DOHH2 (cell line): ENCODE measurements around the gene DCUN1D3.

ENCODE experiments used
- H3F3A ChIP-seq: fragments of 200-600 bp; sonication (generic), shearing (Covaris generic); 2 replicates; pipeline ENCODE4 v1.6.0; 2016; ENCODE audit warnings: antibody characterized with exemption, mild to moderate bottlenecking; ENCODE audit not compliant: control insufficient read depth, insufficient read depth
- H3K27ac ChIP-seq: fragments of 200-600 bp; sonication (generic); 2 replicates; pipeline ENCODE4 v1.5.1; 2014; ENCODE audit warnings: low read depth, mild to moderate bottlenecking, low read length, moderate library complexity
- H3K27me3 ChIP-seq: fragments of 200-600 bp; sonication (generic); 2 replicates; pipeline ENCODE4 v1.6.1; 2014; ENCODE audit warnings: mild to moderate bottlenecking, low read length, mixed read lengths; ENCODE audit not compliant: control insufficient read depth
- H3K36me3 ChIP-seq: fragments of 200-600 bp; sonication (generic); 2 replicates; pipeline ENCODE4 v1.6.1; 2014; ENCODE audit warnings: mild to moderate bottlenecking, low read length, moderate library complexity, mixed read lengths; ENCODE audit not compliant: control insufficient read depth
- H3K4me1 ChIP-seq: fragments of 200-600 bp; sonication (generic); 2 replicates; pipeline ENCODE4 v1.6.1; 2014; ENCODE audit warnings: mild to moderate bottlenecking, low read length, mixed read lengths; ENCODE audit not compliant: control insufficient read depth
- H3K4me2 ChIP-seq: fragments of 200-600 bp; sonication (generic); 2 replicates; pipeline ENCODE4 v1.6.0; 2014; ENCODE audit warnings: mild to moderate bottlenecking, low read length, moderate library complexity
- H3K4me3 ChIP-seq: fragments of 200-600 bp; sonication (generic); 2 replicates; pipeline ENCODE4 v1.5.1; 2014; ENCODE audit warnings: mild to moderate bottlenecking, low read length, mixed read lengths
- H3K79me2 ChIP-seq: fragments of 200-600 bp; sonication (generic); 2 replicates; pipeline ENCODE4 v1.6.1; 2014; ENCODE audit warnings: mild to moderate bottlenecking, low read length, mixed read lengths; ENCODE audit not compliant: control insufficient read depth
- H3K9me2 ChIP-seq: fragments of 200-600 bp; sonication (generic); replicated peaks from 2 replicates; pipeline ENCODE4 v1.6.1; 2014; ENCODE audit warnings: mild to moderate bottlenecking, low read length, mixed read lengths; ENCODE audit not compliant: control insufficient read depth
- H3K9me3 ChIP-seq: fragments of 200-600 bp; sonication (generic); 2 replicates; pipeline ENCODE4 v1.6.1; 2014; ENCODE audit warnings: antibody characterized with exemption, low read length, mixed read lengths; ENCODE audit not compliant: control insufficient read depth, insufficient read depth
- H4K20me1 ChIP-seq: fragments of 200-600 bp; sonication (generic); 2 replicates; pipeline ENCODE4 v1.6.0; 2014; ENCODE audit warnings: low read depth, mild to moderate bottlenecking, antibody characterized with exemption, low read length, moderate library complexity; ENCODE audit not compliant: control insufficient read depth, insufficient read depth
- EZH2phosphoT487 ChIP-seq: fragments of 200-600 bp; sonication (generic); IDR thresholded peaks from 2 replicates; pipeline ENCODE4 v1.6.1; 2017; ENCODE audit warnings: borderline replicate concordance, mild to moderate bottlenecking, antibody characterized with exemption, low read length, moderate library complexity, mixed read lengths
- TF ChIP-seq, protein P1 (sequence below): fragments of 200-600 bp; sonication (generic); IDR thresholded peaks from one replicate; pipeline ENCODE4 v1.5.1; 2014; ENCODE audit warnings: antibody characterized with exemption, mild to moderate bottlenecking, low read depth, low read length; ENCODE audit not compliant: poor library complexity, severe bottlenecking

DCUN1D3 gene

DNA sequence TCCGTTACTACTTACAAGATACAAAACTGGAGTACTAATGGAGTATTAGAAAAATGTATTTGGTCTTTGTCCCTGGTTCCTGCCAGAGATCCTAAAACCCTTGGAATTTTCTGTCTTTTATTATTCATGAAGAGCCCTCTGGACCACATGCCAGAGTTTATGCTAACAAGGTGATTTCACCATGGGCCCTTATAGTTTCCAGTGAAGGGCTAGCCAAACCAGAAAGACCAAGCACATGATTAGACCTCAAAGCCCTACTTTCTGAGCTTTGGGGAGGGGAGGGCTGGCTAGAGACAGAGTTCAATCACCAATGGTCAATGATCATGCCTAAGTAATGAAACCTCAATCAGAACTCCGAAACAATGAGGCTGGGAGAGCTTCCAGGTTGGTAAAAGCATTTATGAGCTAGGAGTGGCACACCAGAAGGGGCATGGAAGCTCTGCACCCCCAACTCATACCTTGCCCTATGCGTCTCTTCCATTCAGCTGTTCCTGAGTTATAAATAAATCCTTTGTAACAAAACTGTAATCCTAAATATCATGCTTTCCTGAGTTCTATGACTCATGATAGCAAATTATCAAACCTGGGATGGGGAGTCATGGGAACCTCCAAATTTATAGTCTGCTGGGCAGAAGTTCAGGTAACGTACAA lies 10.4 kb downstream of the DCUN1D3 start:
- no peaks in the 10 kb centered on the region for H3K9me2 ChIP-seq
- H3K4me1 ChIP-seq: no peaks in the 10 kb centered on the region
- H3K4me2 ChIP-seq: no peak overlapping the region
- H4K20me1 ChIP-seq: no peaks in the 10 kb centered on the region
- no peaks in the 10 kb centered on the region; the same call in 1 of the 2 replicates for H3K79me2 ChIP-seq
- no peaks in the 10 kb centered on the region for H3K27me3 ChIP-seq
- H3K36me3 ChIP-seq: no peaks in the 10 kb centered on the region
- H3K27ac ChIP-seq: no peak overlapping the region
- H3K4me3 ChIP-seq: no peak overlapping the region
- TF ChIP-seq, protein P1, sequence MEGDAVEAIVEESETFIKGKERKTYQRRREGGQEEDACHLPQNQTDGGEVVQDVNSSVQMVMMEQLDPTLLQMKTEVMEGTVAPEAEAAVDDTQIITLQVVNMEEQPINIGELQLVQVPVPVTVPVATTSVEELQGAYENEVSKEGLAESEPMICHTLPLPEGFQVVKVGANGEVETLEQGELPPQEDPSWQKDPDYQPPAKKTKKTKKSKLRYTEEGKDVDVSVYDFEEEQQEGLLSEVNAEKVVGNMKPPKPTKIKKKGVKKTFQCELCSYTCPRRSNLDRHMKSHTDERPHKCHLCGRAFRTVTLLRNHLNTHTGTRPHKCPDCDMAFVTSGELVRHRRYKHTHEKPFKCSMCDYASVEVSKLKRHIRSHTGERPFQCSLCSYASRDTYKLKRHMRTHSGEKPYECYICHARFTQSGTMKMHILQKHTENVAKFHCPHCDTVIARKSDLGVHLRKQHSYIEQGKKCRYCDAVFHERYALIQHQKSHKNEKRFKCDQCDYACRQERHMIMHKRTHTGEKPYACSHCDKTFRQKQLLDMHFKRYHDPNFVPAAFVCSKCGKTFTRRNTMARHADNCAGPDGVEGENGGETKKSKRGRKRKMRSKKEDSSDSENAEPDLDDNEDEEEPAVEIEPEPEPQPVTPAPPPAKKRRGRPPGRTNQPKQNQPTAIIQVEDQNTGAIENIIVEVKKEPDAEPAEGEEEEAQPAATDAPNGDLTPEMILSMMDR: no peak
- TF ChIP-seq EZH2phosphoT487: no peak
- H3F3A ChIP-seq: no peaks in the 10 kb centered on the region
- no peaks in the 10 kb centered on the region for H3K9me3 ChIP-seq

DNA sequence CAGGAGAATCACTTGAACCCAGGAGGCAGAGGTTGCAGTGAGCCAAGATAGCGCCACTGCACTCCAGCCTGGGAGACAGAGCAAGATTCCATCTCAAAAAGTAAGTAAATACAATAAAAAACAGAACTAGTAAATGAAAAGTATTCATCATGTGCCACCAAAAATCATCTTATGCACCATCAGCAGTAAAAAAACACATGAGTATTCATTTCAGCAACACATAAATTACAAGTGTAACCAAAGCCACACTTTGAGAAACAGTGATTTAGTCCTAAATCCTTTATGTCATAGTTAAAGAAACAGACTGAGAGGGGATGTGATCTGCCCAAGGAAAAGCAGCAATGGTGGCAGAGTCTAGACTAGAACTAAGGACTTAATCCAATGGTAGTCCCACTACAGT lies 13.0 kb downstream of the DCUN1D3 start:
- Histone ChIP-seq H3K9me2 (no peaks in the 10 kb centered on the region), H3K79me2 (no peaks in the 10 kb centered on the region; the same call in 1 of the 2 replicates), H3K4me3 (no peak overlapping the region), H3K4me2 (no peak overlapping the region), H3K4me1 (peaks cover 12% of the 10 kb centered on the region), H3K36me3 (no peaks in the 10 kb centered on the region), H3F3A (no peaks in the 10 kb centered on the region), H3K9me3 (no peaks in the 10 kb centered on the region), H3K27me3 (no peaks in the 10 kb centered on the region), H4K20me1 (no peaks in the 10 kb centered on the region), H3K27ac (no peak overlapping the region)
- no peak for TF ChIP-seq EZH2phosphoT487
- TF ChIP-seq, protein P1: no peak

DNA sequence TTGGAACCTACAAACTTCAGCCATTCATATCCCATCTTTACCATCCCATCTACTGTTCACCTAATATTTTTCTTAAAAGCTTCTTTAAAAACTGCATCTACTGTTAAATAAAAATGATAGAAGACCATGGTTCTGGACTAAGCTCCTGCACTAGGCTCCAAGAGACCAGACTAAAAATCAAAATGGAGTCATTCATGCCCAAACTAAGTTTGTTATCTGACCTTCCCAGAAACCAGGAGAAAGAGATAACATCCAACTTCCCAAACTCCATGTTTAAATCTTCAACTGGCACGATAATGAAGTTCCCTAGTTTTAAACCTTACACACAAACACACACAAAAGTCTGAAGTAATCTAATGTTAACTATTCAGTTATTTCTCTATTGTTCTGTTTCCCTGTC lies 13.8 kb downstream of the DCUN1D3 start:
- Histone ChIP-seq H4K20me1 (no peaks in the 10 kb centered on the region), H3K9me3 (no peaks in the 10 kb centered on the region), H3K9me2 (no peaks in the 10 kb centered on the region), H3F3A (no peaks in the 10 kb centered on the region), H3K4me3 (no peak overlapping the region), H3K4me2 (no peak overlapping the region), H3K4me1 (peaks cover 12% of the 10 kb centered on the region), H3K27ac (no peak overlapping the region), H3K36me3 (no peaks in the 10 kb centered on the region), H3K79me2 (no peaks in the 10 kb centered on the region; the same call in 1 of the 2 replicates), H3K27me3 (no peaks in the 10 kb centered on the region)
- TF ChIP-seq, protein P1: no peak
- TF ChIP-seq EZH2phosphoT487: no peak
